GM18873 (cell line): ENCODE results near the gene ANG.
"Not testable (repeated sequence)": the region's sequence is repeated elsewhere in the genome, so short reads cannot be mapped to it uniquely, and the experiment has no call there.

Experiments
- ATAC-seq: cut with Tn5 transposase; IDR thresholded peaks from one replicate; pipeline ENCODE4 v1.9.1; 2021; ENCODE audit warnings: mild to moderate bottlenecking, moderate library complexity, moderate number of reproducible peaks; ENCODE audit not compliant: unreplicated experiment, low FRiP score

Gene ANG

DNA sequence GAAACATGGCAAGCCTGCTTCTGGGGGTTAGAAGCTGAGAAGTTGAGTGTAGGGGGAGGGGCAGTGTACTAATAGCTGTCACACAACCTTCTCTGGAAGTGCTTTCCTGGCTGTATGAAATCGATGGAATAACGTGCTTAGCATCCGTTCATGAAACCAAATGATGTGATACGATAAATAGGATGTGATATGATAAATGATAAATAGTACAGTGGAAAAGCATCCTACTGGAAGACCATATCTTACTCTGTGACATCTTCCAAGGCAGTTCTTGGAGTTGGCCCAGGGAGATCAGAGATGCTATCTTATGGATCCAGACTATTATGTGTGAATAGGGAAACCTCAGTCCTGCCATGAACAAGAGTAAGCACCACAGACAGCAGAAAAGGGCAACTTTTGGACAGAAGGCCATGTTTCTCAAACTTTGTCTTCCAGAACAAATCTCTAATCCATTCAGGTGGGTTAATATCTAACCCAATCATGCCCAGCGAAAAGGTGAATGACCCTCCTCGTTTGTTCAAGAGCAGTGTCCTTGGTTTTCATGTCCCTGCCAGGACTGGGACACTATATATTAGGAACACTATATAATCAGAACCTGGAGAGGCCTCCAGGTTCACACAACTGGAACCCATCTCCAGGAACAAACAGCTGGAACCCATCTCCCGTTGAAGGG lies at the start of gene ANG:
TSS of gene ANG (plus strand) at position 598 of the 673 bp plus-strand sequence. CDS start 4,801 bp downstream, outside the sequence.
- ATAC-seq = no peak

GRCh38 chr14:20641591-20641990 lies 47.0 kb upstream of the ANG start, which contains the start of gene OR6S1:
OR6S1 (minus strand) TSS chr14:20641691; CDS start chr14:20641691, 0 bp downstream.
- no peak for ATAC-seq

- no peak for ATAC-seq
Observed at GRCh38 chr14:20642182-20642581, 46.4 kb upstream of the ANG start.

GRCh38 chr14:20642755-20643154 lies 45.8 kb upstream of the ANG start:
- not testable (repeated sequence) for ATAC-seq

DNA sequence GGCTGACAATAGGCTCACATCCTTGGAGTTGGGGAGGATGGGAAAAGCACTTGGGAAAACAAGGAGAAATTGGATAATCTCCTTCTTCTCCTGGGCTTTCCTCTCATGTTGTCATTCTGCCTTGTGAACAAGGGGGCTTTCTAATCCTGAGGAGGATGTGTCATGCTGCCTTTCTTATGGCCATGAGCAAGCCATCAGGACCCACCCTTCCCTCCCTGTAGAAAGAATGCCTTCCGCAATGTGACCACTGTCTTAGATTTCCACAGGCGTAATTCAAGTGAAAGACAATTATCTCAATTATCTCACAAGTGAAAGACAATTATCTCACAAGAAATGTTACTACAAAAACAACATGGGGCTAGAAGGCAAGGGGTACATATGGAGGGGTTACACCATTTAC lies 44.0 kb upstream of the ANG start:
- no peak for ATAC-seq

DNA sequence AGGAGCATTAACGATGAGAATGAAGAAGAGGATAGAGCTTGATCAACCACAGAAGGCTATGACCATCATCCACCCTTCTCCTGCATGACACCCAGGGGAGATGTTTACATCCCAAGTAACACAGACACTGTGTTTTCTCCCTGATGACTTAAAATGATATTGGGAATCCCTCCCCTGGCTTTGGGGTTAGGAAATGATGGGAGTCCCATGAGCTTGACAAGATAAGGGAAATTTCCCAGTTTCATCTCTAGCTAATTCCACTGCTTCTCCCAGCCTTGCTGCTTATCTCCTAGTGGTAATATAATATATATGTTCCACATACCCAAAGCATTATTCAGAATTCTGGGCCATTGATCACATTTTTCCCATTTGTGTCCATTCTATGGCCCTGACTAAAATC lies 43.1 kb upstream of the ANG start:
- ATAC-seq = no peak

- no peak for ATAC-seq
Observed at GRCh38 chr14:20652996-20653975, 35.3 kb upstream of the ANG start.

GRCh38 chr14:20655851-20656250 lies 32.7 kb upstream of the ANG start:
- no peak for ATAC-seq

- ATAC-seq = no peak
Observed at GRCh38 chr14:20656274-20656673, 32.3 kb upstream of the ANG start.

- ATAC-seq = no peak
Observed at GRCh38 chr14:20657216-20658211, 31.1 kb upstream of the ANG start.

GRCh38 chr14:20658246-20658645 lies 30.3 kb upstream of the ANG start:
- ATAC-seq = no peak

GRCh38 chr14:20659336-20659735 lies 29.2 kb upstream of the ANG start:
- no peak for ATAC-seq

GRCh38 chr14:20659813-20660395 lies 28.7 kb upstream of the ANG start:
- no peak for ATAC-seq

DNA sequence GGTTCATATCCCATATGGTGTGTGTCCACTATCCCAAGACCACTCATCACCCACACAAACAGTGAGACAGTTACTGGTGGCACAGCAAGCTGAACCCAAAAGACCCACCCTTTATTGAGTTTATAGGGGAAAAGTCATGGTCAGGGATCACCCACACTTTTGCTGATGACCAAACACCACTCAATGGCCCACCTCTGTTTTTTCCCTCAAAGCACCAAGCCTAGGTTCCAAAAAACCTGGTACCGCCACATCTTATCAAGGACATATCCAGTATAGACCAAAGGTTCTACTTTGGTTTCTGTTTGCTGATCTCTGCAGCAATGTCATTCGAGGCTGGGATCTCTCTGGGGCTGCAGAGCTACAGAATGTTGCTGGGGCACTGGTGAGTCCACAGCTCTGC lies 27.4 kb upstream of the ANG start:
- no peak for ATAC-seq

DNA sequence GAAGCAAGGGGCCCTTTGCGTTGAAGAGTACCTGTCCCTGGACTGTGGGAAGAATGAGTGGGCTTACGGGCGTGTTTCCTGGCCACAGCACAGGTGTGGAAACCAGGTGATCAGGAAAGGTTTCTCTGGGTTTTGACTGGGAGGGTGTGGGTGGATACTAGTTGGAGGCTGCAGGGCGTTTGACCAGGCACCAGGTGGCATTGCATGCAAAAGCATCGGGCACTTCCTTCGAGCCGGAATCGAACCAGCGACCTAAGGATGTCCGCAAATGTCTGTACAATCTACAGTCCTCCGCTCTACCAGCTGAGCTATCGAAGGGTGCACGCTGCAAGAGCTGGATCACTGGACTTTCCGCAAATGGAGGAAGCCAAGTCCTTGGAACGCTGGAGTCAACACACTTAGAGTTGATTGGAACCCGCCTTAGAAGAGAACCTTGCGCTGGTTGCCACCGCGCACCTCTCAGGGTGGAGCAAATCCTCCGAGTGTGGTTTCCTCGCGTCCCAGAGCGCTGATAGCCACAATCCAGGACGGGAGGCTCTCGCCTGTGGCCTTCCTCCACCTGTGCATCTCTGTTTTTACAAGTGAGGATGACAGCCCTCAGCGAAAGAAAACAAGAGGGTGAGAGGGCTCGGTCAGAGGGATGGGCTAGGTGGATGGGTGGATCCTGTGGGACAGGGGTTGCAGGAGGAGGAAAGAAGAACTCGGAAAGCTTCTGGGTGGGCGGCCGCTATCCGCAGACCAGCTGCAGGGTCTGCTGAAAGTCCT lies 25.4 kb upstream of the ANG start:
- ATAC-seq = peak; percentile 40

DNA sequence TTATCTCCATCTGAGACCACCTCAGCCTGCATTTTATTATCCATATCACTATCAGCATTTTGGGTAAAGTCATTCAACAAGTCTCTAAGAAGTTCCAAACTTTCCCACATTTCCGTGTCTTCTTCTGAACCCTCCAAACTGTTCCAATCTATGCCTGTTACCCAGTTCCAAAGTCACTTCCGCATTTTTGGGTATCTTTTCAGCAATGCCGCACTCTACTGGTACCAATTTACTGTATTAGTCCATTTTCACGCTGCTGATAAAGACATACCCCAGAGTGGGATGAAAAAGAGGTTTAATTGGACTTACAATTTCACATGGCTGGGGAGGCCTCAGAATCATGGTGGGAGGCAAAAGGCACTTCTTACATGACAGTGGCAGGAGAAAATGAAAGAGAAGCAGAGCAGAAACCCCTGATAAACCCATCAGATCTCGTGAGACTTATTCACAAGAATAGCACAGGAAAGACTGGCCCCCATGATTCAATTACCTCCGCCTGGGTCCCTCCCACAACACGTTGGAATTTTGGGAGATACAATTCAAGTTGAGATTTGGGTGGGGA lies 22.1 kb upstream of the ANG start:
- ATAC-seq = not testable (repeated sequence)

- peak; percentile 72 for ATAC-seq
Observed at GRCh38 chr14:20667957-20668356, 20.6 kb upstream of the ANG start.

DNA sequence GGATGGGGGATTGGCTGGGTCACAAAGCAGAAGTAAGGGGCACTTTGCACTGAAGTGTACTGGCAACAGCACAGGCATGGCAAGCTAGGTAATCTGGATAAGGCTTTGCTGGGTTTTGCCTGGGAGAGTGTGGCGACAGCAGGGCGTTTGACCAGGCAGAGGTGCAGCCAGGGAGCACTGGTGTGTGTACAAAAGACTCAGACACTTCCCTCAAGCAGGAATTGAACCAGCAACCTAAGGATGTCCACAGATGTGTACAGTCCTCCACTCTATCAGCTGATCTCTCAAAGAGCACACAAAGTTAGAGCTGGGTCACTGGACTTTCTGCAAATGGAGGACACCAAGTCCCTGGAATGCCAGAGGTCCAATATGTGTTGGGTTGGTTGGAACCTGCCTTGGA lies 19.6 kb upstream of the ANG start:
- no peak for ATAC-seq
